Mammary epithelial cell (primary cell): Measurements from ENCODE around the gene DIP2A.

Experiments
- EZH2 ChIP-seq: IDR thresholded peaks from 2 replicates; pipeline ENCODE4 v1.6.1; 2012; ENCODE audit warnings: low read length, inconsistent platforms, borderline replicate concordance
- TF ChIP-seq, protein P1 (sequence below), 2 donors: IDR thresholded peaks in 1 of 2; conservative IDR thresholded peaks in 1 of 2; 2 replicates each; pipeline ENCODE4 v1.5.1; 2011 to 2012; ENCODE audit warnings: inconsistent platforms in 2 of 2, low read length in 2 of 2, mild to moderate bottlenecking in 2 of 2, control low read depth in 1 of 2, low read depth in 1 of 2; ENCODE audit not compliant: insufficient read depth in 1 of 2; ENCODE audit errors: extremely low read depth in 1 of 2

GRCh38 chr21:46600978-46601377 is 142.3 kb downstream of the DIP2A start:
- no peak for TF ChIP-seq EZH2
- TF ChIP-seq, protein P1, sequence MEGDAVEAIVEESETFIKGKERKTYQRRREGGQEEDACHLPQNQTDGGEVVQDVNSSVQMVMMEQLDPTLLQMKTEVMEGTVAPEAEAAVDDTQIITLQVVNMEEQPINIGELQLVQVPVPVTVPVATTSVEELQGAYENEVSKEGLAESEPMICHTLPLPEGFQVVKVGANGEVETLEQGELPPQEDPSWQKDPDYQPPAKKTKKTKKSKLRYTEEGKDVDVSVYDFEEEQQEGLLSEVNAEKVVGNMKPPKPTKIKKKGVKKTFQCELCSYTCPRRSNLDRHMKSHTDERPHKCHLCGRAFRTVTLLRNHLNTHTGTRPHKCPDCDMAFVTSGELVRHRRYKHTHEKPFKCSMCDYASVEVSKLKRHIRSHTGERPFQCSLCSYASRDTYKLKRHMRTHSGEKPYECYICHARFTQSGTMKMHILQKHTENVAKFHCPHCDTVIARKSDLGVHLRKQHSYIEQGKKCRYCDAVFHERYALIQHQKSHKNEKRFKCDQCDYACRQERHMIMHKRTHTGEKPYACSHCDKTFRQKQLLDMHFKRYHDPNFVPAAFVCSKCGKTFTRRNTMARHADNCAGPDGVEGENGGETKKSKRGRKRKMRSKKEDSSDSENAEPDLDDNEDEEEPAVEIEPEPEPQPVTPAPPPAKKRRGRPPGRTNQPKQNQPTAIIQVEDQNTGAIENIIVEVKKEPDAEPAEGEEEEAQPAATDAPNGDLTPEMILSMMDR (conservative IDR thresholded peaks at IDR 0.05 in 1 of 2, IDR thresholded peaks at IDR 0.05 in 1 of 2; ENCODE audit: extremely low read depth in 1 of 2, insufficient read depth in 1 of 2, low read depth in 1 of 2, low read length in 2 of 2) = no peak
